WTC11 (cell line): ENCODE results near the gene RPLP1.

Source experiments
- CTCF ChIP-seq: fragments of 200-600 bp; IDR thresholded peaks from 2 replicates; pipeline ENCODE4 v1.8.0; 2022; ENCODE audit warnings: antibody characterized with exemption
- FOXP1 ChIP-seq: sonication (generic); formaldehyde crosslinking; IDR thresholded peaks from 2 replicates; pipeline ENCODE4 v1.8.0; 2022; ENCODE audit warnings: missing genetic modification reagents, mild to moderate bottlenecking, moderate library complexity, borderline replicate concordance
- JUN ChIP-seq: sonication (generic); formaldehyde crosslinking; IDR thresholded peaks from 2 replicates; pipeline ENCODE4 v1.8.0; 2023; ENCODE audit warnings: mild to moderate bottlenecking, missing genetic modification reagents
- NFE2L1 ChIP-seq: sonication (generic); formaldehyde crosslinking; IDR thresholded peaks from 2 replicates; pipeline ENCODE4 v1.8.1; 2023; ENCODE audit warnings: missing genetic modification reagents
- NR3C1 ChIP-seq: sonication (generic); formaldehyde crosslinking; conservative IDR thresholded peaks from 2 replicates; pipeline ENCODE4 v1.8.1; 2023; ENCODE audit warnings: low read depth, mild to moderate bottlenecking, missing genetic modification reagents

DNA sequence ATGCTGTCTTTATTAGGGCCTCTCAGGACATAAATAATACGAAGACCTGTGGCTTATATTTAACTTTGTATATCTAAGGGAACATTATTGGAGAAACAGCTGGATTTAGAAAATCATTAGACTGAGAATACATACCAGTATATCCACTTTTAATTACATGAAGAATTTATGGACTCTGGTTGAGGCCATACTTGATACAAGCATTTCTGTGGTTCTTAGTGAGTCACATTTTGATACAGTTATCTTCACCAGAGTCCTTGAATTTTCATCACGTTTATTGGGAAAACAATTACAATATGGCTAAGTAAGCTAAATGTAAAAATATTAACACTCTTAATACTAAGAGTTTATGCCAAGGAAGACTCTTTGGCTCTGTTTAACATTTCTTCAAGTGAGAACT lies 28.6 kb upstream of the RPLP1 start:
- TF ChIP-seq CTCF (no peak), FOXP1 (CRISPR knock-in tag) (no peak), JUN (CRISPR knock-in tag) (no peak), NFE2L1 (CRISPR knock-in tag) (no peak), NR3C1 (CRISPR knock-in tag) (no peak)
